SK-N-SH (cell line): Measurements from ENCODE around the gene TP53BP1.

ENCODE experiments used
- CHD2 ChIP-seq: fragments of 150-350 bp; IDR thresholded peaks from 2 replicates; pipeline ENCODE4 v1.6.1; 2018; ENCODE audit warnings: low read length; ENCODE audit not compliant: partially characterized antibody
- CTCF ChIP-seq: fragments of 200-600 bp; sonication (generic); IDR thresholded peaks from 2 replicates; pipeline ENCODE4 v1.6.1; 2017; ENCODE audit warnings: antibody characterized with exemption, mild to moderate bottlenecking, moderate library complexity
- EP300 ChIP-seq, 2 experiments: IDR thresholded peaks; 2 replicates each; pipeline versions ENCODE4 v1.4.0 to v1.6.1; 2012; ENCODE audit warnings: borderline replicate concordance in 1 of 2, low read depth in 1 of 2, low read length in 1 of 2
- FOXM1 ChIP-seq: IDR thresholded peaks from 2 replicates; pipeline ENCODE4 v1.4.0; 2012; ENCODE audit warnings: low read depth, mild to moderate bottlenecking
- MAX ChIP-seq: IDR thresholded peaks from 2 replicates; pipeline ENCODE4 v1.4.0; 2012; ENCODE audit warnings: low read depth
- MEF2A ChIP-seq: IDR thresholded peaks from 2 replicates; pipeline ENCODE4 v1.4.0; 2012; ENCODE audit warnings: low read depth, borderline replicate concordance
- MXI1 ChIP-seq: IDR thresholded peaks from 2 replicates; pipeline ENCODE4 v1.6.1; 2012; ENCODE audit warnings: mild to moderate bottlenecking, low read depth, low read length, improper control_type of control experiment
- POLR2AphosphoS5 ChIP-seq: IDR thresholded peaks from 2 replicates; pipeline ENCODE4 v1.6.1; 2012; ENCODE audit warnings: low read depth, low read length
- RAD21 ChIP-seq: IDR thresholded peaks from 2 replicates; pipeline ENCODE4 v1.6.1; 2012; ENCODE audit warnings: mild to moderate bottlenecking, low read length
- RFX5 ChIP-seq: IDR thresholded peaks from 2 replicates; pipeline ENCODE4 v1.6.1; 2012; ENCODE audit warnings: mild to moderate bottlenecking, improper control_type of control experiment, low read length
- TAF1 ChIP-seq: IDR thresholded peaks from 2 replicates; pipeline ENCODE4 v1.6.1; 2012; ENCODE audit warnings: low read depth, mild to moderate bottlenecking, low read length, moderate library complexity, borderline replicate concordance
- YY1 ChIP-seq: IDR thresholded peaks from 2 replicates; pipeline ENCODE4 v1.4.0; 2012; ENCODE audit warnings: low read depth, mild to moderate bottlenecking
- TF ChIP-seq, protein P1 (sequence below): IDR thresholded peaks from 2 replicates; pipeline ENCODE4 v1.6.1; 2012; ENCODE audit warnings: mild to moderate bottlenecking, low read depth, low read length, moderate library complexity

DNA sequence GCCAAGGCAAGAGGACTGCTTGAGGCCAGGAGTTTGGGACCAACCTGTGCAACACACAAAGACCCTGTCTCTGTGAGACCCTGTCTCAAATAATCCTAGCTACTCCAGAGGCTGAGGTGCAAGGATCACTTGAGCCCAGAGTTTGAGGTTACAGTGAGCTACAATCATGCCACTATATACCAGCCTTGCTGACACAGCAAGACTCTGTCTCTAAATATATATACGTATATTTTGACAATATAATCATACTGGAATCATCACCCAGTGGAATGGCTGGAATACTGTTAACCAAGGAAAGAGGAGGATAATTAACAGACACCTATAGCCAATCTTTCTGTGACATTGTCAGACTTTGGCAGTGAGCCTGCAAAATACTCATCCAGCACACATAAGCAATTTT, 15.5 kb upstream of the TP53BP1 start:
- TF ChIP-seq RFX5 (no peak), CHD2 (no peak), CTCF (no peak), YY1 (no peak), MAX (no peak), FOXM1 (no peak), RAD21 (no peak), MXI1 (no peak), TAF1 (no peak), POLR2AphosphoS5 (no peak), EP300 (IDR thresholded peaks at IDR 0.05; ENCODE audit: borderline replicate concordance in 1 of 2, low read depth in 1 of 2, low read length in 1 of 2) (no peak), MEF2A (no peak)
- TF ChIP-seq, protein P1, sequence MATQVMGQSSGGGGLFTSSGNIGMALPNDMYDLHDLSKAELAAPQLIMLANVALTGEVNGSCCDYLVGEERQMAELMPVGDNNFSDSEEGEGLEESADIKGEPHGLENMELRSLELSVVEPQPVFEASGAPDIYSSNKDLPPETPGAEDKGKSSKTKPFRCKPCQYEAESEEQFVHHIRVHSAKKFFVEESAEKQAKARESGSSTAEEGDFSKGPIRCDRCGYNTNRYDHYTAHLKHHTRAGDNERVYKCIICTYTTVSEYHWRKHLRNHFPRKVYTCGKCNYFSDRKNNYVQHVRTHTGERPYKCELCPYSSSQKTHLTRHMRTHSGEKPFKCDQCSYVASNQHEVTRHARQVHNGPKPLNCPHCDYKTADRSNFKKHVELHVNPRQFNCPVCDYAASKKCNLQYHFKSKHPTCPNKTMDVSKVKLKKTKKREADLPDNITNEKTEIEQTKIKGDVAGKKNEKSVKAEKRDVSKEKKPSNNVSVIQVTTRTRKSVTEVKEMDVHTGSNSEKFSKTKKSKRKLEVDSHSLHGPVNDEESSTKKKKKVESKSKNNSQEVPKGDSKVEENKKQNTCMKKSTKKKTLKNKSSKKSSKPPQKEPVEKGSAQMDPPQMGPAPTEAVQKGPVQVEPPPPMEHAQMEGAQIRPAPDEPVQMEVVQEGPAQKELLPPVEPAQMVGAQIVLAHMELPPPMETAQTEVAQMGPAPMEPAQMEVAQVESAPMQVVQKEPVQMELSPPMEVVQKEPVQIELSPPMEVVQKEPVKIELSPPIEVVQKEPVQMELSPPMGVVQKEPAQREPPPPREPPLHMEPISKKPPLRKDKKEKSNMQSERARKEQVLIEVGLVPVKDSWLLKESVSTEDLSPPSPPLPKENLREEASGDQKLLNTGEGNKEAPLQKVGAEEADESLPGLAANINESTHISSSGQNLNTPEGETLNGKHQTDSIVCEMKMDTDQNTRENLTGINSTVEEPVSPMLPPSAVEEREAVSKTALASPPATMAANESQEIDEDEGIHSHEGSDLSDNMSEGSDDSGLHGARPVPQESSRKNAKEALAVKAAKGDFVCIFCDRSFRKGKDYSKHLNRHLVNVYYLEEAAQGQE = no peak
